HepG2 (cell line): ENCODE data around the gene GPX7. TPM values are rescaled to one million over a fixed set of nuclear protein-coding genes. Genes with fewer than 3 reads are reported as not detected.

Experiments
- BATF2 ChIP-seq: sonication (generic); formaldehyde crosslinking; IDR thresholded peaks from 2 replicates; pipeline ENCODE4 v1.8.0; 2022; ENCODE audit warnings: mild to moderate bottlenecking, missing genetic modification reagents, moderate library complexity
- CERS6 ChIP-seq: sonication (generic); formaldehyde crosslinking; IDR thresholded peaks from 2 replicates; pipeline ENCODE4 v1.5.0; 2020; ENCODE audit warnings: missing genetic modification reagents
- FOXP4 ChIP-seq: sonication (generic); formaldehyde crosslinking; IDR thresholded peaks from 2 replicates; pipeline ENCODE4 v1.4.0; 2020; ENCODE audit warnings: missing genetic modification reagents
- HBP1 ChIP-seq: IDR thresholded peaks from 2 replicates; pipeline ENCODE4 v1.6.1; 2016; ENCODE audit warnings: low read depth, control low read depth
- HNF4A ChIP-seq: sonication (generic); formaldehyde crosslinking; IDR thresholded peaks from 2 replicates; pipeline ENCODE4 v1.4.0; 2020; ENCODE audit warnings: missing genetic modification reagents
- KLF16 ChIP-seq, 2 experiments: sonication (generic) in 1 of 2; formaldehyde crosslinking in 1 of 2; IDR thresholded peaks; 2 replicates each; pipeline versions ENCODE4 v1.6.1 to v1.8.0; 2016 to 2023; ENCODE audit warnings: missing genetic modification reagents in 2 of 2, missing compliant biosample characterization in 1 of 2
- KMT2B ChIP-seq: IDR thresholded peaks from 2 replicates; pipeline ENCODE4 v1.6.1; 2016; ENCODE audit warnings: missing genetic modification reagents, missing compliant biosample characterization
- LRRFIP1 ChIP-seq: sonication (generic); formaldehyde crosslinking; conservative IDR thresholded peaks from 2 replicates; pipeline ENCODE4 v1.4.0; 2020; ENCODE audit warnings: missing genetic modification reagents
- MAFF ChIP-seq: IDR thresholded peaks from 2 replicates; pipeline ENCODE4 v1.6.1; 2011; ENCODE audit warnings: low read depth, low read length, improper control_type of control experiment
- MEIS2 ChIP-seq: sonication (generic); formaldehyde crosslinking; IDR thresholded peaks from 2 replicates; pipeline ENCODE4 v1.9.0; 2021; ENCODE audit warnings: mild to moderate bottlenecking, missing genetic modification reagents
- PBX3 ChIP-seq: sonication (generic); formaldehyde crosslinking; IDR thresholded peaks from 2 replicates; pipeline ENCODE4 v1.8.1; 2023; ENCODE audit warnings: missing genetic modification reagents, inconsistent platforms, borderline replicate concordance
- RBM22 ChIP-seq: fragments of 200-400 bp; formaldehyde crosslinking; optimal IDR thresholded peaks from 2 replicates; pipeline ENCODE3; 2017; ENCODE audit warnings: mild to moderate bottlenecking, low read length, moderate library complexity
- SIN3A ChIP-seq: IDR thresholded peaks from 2 replicates; pipeline ENCODE4 v1.6.1; 2011; ENCODE audit warnings: low read depth, mild to moderate bottlenecking, control low read depth, low read length, borderline replicate concordance
- SMAD3 ChIP-seq: sonication (generic); formaldehyde crosslinking; IDR thresholded peaks from 2 replicates; pipeline ENCODE4 v1.4.0; 2020; ENCODE audit warnings: missing genetic modification reagents
- TOPORS ChIP-seq: sonication (generic); formaldehyde crosslinking; IDR thresholded peaks from 2 replicates; pipeline ENCODE4 v1.8.0; 2023; ENCODE audit warnings: mild to moderate bottlenecking, missing genetic modification reagents
- ZNF232 ChIP-seq: sonication (generic); formaldehyde crosslinking; IDR thresholded peaks from 2 replicates; pipeline ENCODE4 v1.4.0; 2020; ENCODE audit warnings: missing genetic modification reagents, borderline replicate concordance
- ZNF263 ChIP-seq: sonication (generic); formaldehyde crosslinking; IDR thresholded peaks from 2 replicates; pipeline ENCODE4 v1.4.0; 2020; ENCODE audit warnings: missing genetic modification reagents
- ZNF589 ChIP-seq: sonication (generic); formaldehyde crosslinking; conservative IDR thresholded peaks from 2 replicates; pipeline ENCODE4 v1.8.0; 2022; ENCODE audit warnings: mild to moderate bottlenecking, moderate library complexity, missing genetic modification reagents
- ZNF761 ChIP-seq: sonication (generic); formaldehyde crosslinking; conservative IDR thresholded peaks from 2 replicates; pipeline ENCODE4 v1.4.0; 2020; ENCODE audit warnings: mild to moderate bottlenecking, missing genetic modification reagents
- ZSCAN30 ChIP-seq: sonication (generic); formaldehyde crosslinking; IDR thresholded peaks from 2 replicates; pipeline ENCODE4 v1.5.0; 2020; ENCODE audit warnings: mild to moderate bottlenecking, missing genetic modification reagents
- polyA plus RNA-seq, 8 experiments: library from polyadenylated mRNA; depleted of rRNA in 3 of 8; stranded (reverse) in 7 of 8; unstranded in 1 of 8; fragments of >200 nt; fragmentation: Illumina TruSeq in 4 of 8; extraction: Trizol in 4 of 8; gene quantifications; 2 replicates each; pipeline versions ENCODE4 v1.2.1 to v1.2.3, GENCODE V29; 2011 to 2016; ENCODE audit warnings: low read depth in 4 of 8, missing spikeins in 1 of 8, mixed read lengths in 1 of 8; ENCODE audit not compliant: insufficient read depth in 1 of 8
- total RNA-seq, 5 experiments: library from RNA; depleted of rRNA; stranded (reverse); fragments of >200 nt; fragmentation: Illumina TruSeq; extraction: Trizol; gene quantifications; 2 replicates each; pipeline ENCODE4 v1.2.3, GENCODE V29; 2016; ENCODE audit warnings: low read depth in 1 of 5

Gene GPX7
- total and polyA plus RNA-seq, 2 of the 13 experiments (the other 11 are each of a cell fraction or from before 2014, with no cell fraction given) = 14.1 to 16.2 TPM

- no peak for TF ChIP-seq MAFF
- TF ChIP-seq ZSCAN30 (CRISPR knock-in tag) = no peak
- TF ChIP-seq ZNF761 = 0 out of 2 replicates have a peak, but pooled peaks have one; percentile 8
- TF ChIP-seq SIN3A = peak; percentile 10; the same call in 1 of the 2 replicates
- peak; percentile 28; the same call in 1 of the 2 replicates for TF ChIP-seq ZNF232 (CRISPR knock-in tag)
- peak; percentile 70; the same call in 1 of the 2 replicates for TF ChIP-seq MEIS2
- no peak for TF ChIP-seq ZNF589 (CRISPR knock-in tag)
- TF ChIP-seq HNF4A (CRISPR knock-in tag) = peak; percentile 4; the same call in 1 of the 2 replicates
- no peak for TF ChIP-seq PBX3
- TF ChIP-seq KLF16 (CRISPR knock-in tag; IDR thresholded peaks at IDR 0.05) = peak in 1 of 2 experiments; percentile 4; a peak in 1 of 4 replicates
- peak; percentile 58 for TF ChIP-seq KMT2B (CRISPR knock-in tag)
- TF ChIP-seq FOXP4 (CRISPR knock-in tag) = no peak
- no peak for TF ChIP-seq RBM22
- no peak for TF ChIP-seq LRRFIP1
- no peak for TF ChIP-seq SMAD3
- TF ChIP-seq BATF2 (CRISPR knock-in tag) = 0 out of 2 replicates have a peak, but pooled peaks have one; percentile 66
- TF ChIP-seq TOPORS (CRISPR knock-in tag) = no peak
- no peak for TF ChIP-seq CERS6 (CRISPR knock-in tag)
- TF ChIP-seq HBP1 (CRISPR knock-in tag) = peak; percentile 79; the same call in 1 of the 2 replicates
- no peak; the same call in none of the 2 replicates for TF ChIP-seq ZNF263 (CRISPR knock-in tag)
These were observed 49.4 kb upstream of the GPX7 start, which contains the start of gene TUT4 (continued) for GRCh38 chr1:52552505-52553361.
